ENCODE measurements around the gene LNPEP.

The LNPEP gene

DNA sequence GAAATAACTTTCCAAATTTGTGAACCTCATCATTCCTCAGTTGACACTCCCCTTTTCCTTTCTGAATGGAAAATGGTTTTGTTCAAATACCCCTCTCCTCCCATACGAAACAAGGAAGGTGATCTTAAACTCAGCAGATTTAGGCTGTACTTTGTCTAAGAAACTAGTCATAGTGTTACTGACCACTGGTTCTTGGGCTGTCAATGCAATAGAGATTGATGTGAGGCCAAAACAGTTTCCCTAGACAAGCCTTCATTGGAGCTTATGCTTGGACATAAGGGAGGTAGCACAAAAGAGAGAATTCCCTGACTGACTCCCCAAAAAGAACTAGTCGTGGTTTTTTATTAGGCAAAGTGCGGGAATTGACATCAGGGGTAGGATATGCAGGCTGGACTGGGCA is 5.3 kb upstream of the LNPEP start:
- TF ChIP-seq TAF1 (IDR thresholded peaks at IDR 0.05; ENCODE audit: borderline replicate concordance, insufficient read depth, low read length): no peak
- no peak for TF ChIP-seq FOXP2 (optimal IDR thresholded peaks at IDR 0.05; ENCODE audit: borderline replicate concordance, extremely low read depth, extremely low read length, insufficient read depth)
- no peak for TF ChIP-seq REST (IDR thresholded peaks at IDR 0.05; ENCODE audit: insufficient read depth in 1 of 2, low read depth in 2 of 2, low read length in 2 of 2)
- TF ChIP-seq SIN3A (IDR thresholded peaks at IDR 0.05; ENCODE audit: borderline replicate concordance, insufficient read depth, low read length): no peak
- no peak for TF ChIP-seq POLR2AphosphoS5 (IDR thresholded peaks at IDR 0.05; ENCODE audit: low read depth, low read length)

- TF ChIP-seq SIN3A (IDR thresholded peaks at IDR 0.05; ENCODE audit: borderline replicate concordance, insufficient read depth, low read length) (no peak), TAF1 (IDR thresholded peaks at IDR 0.05; ENCODE audit: borderline replicate concordance, insufficient read depth, low read length) (no peak), REST (IDR thresholded peaks at IDR 0.05; ENCODE audit: insufficient read depth in 1 of 2, low read depth in 2 of 2, low read length in 2 of 2) (no peak)
Measured at GRCh38 chr5:96931605-96932004, 4.3 kb upstream of the LNPEP start.

DNA sequence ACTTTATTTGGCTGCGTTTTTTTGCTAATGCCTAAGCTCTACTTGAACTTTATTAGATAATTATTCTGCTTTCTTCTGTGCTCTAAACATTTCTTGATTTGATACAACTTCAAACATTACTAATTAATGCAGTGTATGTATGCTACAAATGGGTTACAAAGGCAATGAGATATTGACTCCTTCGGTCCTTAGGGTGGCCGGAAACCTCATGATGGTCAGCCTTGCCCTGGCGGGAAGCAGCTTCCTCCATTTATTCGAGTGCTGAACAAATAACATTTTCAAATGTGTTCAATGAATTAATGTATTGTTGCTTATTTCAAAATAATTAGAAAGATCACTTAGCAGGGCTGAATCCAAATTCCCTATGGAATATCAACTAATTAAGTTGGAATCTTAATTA is 3.9 kb upstream of the LNPEP start:
- TF ChIP-seq POLR2AphosphoS5 (IDR thresholded peaks at IDR 0.05; ENCODE audit: low read depth, low read length) (no peak), SIN3A (IDR thresholded peaks at IDR 0.05; ENCODE audit: borderline replicate concordance, insufficient read depth, low read length) (no peak), FOXP2 (optimal IDR thresholded peaks at IDR 0.05; ENCODE audit: borderline replicate concordance, extremely low read depth, extremely low read length, insufficient read depth) (no peak), REST (IDR thresholded peaks at IDR 0.05; ENCODE audit: insufficient read depth in 1 of 2, low read depth in 2 of 2, low read length in 2 of 2) (no peak), TAF1 (IDR thresholded peaks at IDR 0.05; ENCODE audit: borderline replicate concordance, insufficient read depth, low read length) (no peak)

- TF ChIP-seq POLR2AphosphoS5 (IDR thresholded peaks at IDR 0.05; ENCODE audit: low read depth, low read length) (no peak), TAF1 (IDR thresholded peaks at IDR 0.05; ENCODE audit: borderline replicate concordance, insufficient read depth, low read length) (no peak), FOXP2 (optimal IDR thresholded peaks at IDR 0.05; ENCODE audit: borderline replicate concordance, extremely low read depth, extremely low read length, insufficient read depth) (no peak), REST (IDR thresholded peaks at IDR 0.05; ENCODE audit: insufficient read depth in 1 of 2, low read depth in 2 of 2, low read length in 2 of 2) (no peak), SIN3A (IDR thresholded peaks at IDR 0.05; ENCODE audit: borderline replicate concordance, insufficient read depth, low read length) (no peak)
Measured at GRCh38 chr5:96933764-96934707, 1.8 kb upstream of the LNPEP start.

Measured in PFSK-1 (cell line).